HG02623 (cell line): ENCODE data around the gene ACTL6B.
"Not testable (repeated sequence)": the region's sequence is repeated elsewhere in the genome, so short reads cannot be mapped to it uniquely, and the experiment has no call there.

ENCODE experiments used
- ATAC-seq: cut with Tn5 transposase; IDR thresholded peaks from one replicate; pipeline ENCODE4 v1.9.1; 2021; ENCODE audit warnings: moderate library complexity; ENCODE audit not compliant: unreplicated experiment

ACTL6B gene

GRCh38 chr7:100671353-100672327 is 15.4 kb upstream of the ACTL6B start:
- no peak for ATAC-seq

- no peak for ATAC-seq
These were observed 13.8 kb upstream of the ACTL6B start for GRCh38 chr7:100670074-100670473.

GRCh38 chr7:100669106-100669505 is 12.9 kb upstream of the ACTL6B start:
- not testable (repeated sequence) for ATAC-seq

- no peak for ATAC-seq
These were observed 11.8 kb upstream of the ACTL6B start for GRCh38 chr7:100668069-100668449.

- ATAC-seq = no peak
These were observed 11.3 kb upstream of the ACTL6B start for GRCh38 chr7:100667331-100668068.

- no peak for ATAC-seq
These were observed 9.0 kb upstream of the ACTL6B start for GRCh38 chr7:100665168-100665726.

- not testable (repeated sequence) for ATAC-seq
These were observed 6.0 kb upstream of the ACTL6B start for GRCh38 chr7:100662194-100662776.

GRCh38 chr7:100654908-100655831 is 1.1 kb downstream of the ACTL6B start:
- no peak for ATAC-seq

GRCh38 chr7:100649826-100650565 is 6.3 kb downstream of the ACTL6B start:
- no peak for ATAC-seq

GRCh38 chr7:100642534-100642907 is 13.7 kb downstream of the ACTL6B start:
- ATAC-seq = no peak

GRCh38 chr7:100641860-100642533 is 14.3 kb downstream of the ACTL6B start:
- no peak for ATAC-seq

- ATAC-seq = no peak
These were observed 14.8 kb downstream of the ACTL6B start, which contains the start of gene TFR2 for GRCh38 chr7:100641463-100641859. TSS of gene TFR2 (minus strand) at chr7:100641552. CDS start at chr7:100641509, 43 bp downstream.

- ATAC-seq = no peak
These were observed 15.5 kb downstream of the ACTL6B start for GRCh38 chr7:100640517-100641440.

GRCh38 chr7:100639995-100640516 is 16.2 kb downstream of the ACTL6B start:
- ATAC-seq = no peak

GRCh38 chr7:100632951-100633717 is 23.1 kb downstream of the ACTL6B start:
- ATAC-seq = no peak

- no peak for ATAC-seq
These were observed 26.2 kb downstream of the ACTL6B start for GRCh38 chr7:100630066-100630465.
